Transverse colon (tissue), 4 donors: Measurements from ENCODE around the gene CNGA2. TPM values are rescaled to one million over a fixed set of nuclear protein-coding genes. Genes with fewer than 3 reads are reported as not detected.

ENCODE experiments used
- DNase-seq: peaks from one replicate; pipeline ENCODE4 v3.0.0-alpha.2; 2019
- H3K27ac ChIP-seq, 4 donors: fragments of 200-600 bp; sonication (generic); 2 replicates each; pipeline ENCODE4 v1.5.1; 2016 to 2018; ENCODE audit warnings: inconsistent platforms in 4 of 4
- H3K27me3 ChIP-seq: fragments of 200-600 bp; sonication (generic); 2 replicates; pipeline ENCODE4 v1.5.1; 2017; ENCODE audit warnings: inconsistent platforms
- H3K36me3 ChIP-seq, 4 donors: fragments of 200-600 bp; sonication (generic); 2 replicates each; pipeline ENCODE4 v1.5.1; 2017 to 2019; ENCODE audit warnings: inconsistent platforms in 4 of 4
- H3K4me1 ChIP-seq, 4 donors: fragments of 200-600 bp; sonication (generic); 2 replicates each; pipeline ENCODE4 v1.5.1; 2017 to 2020; ENCODE audit warnings: inconsistent platforms in 4 of 4
- H3K4me3 ChIP-seq, 4 donors: fragments of 200-600 bp; sonication (generic); 1 replicate in 1 of 4; 2 replicates in 3 of 4; pipeline versions ENCODE4 v1.5.1 to v1.6.1; 2017 to 2019; ENCODE audit warnings: inconsistent platforms in 4 of 4
- H3K9me3 ChIP-seq, 2 donors: fragments of 200-600 bp; sonication (generic); 2 replicates each; pipeline ENCODE4 v1.5.1; 2017 to 2019; ENCODE audit warnings: inconsistent platforms in 2 of 2
- CTCF ChIP-seq, 5 experiments: fragments of 200-600 bp in 3 of 5; fragments of 450-650 bp in 2 of 5; sonication (generic) in 3 of 5; IDR thresholded peaks; 1 replicate in 2 of 5; 2 replicates in 3 of 5; pipeline ENCODE4 v1.5.1; 2016 to 2017; ENCODE audit warnings: antibody characterized with exemption in 5 of 5, inconsistent platforms in 3 of 5, mild to moderate bottlenecking in 2 of 5, moderate library complexity in 1 of 5
- EP300 ChIP-seq: sonication (generic); formaldehyde crosslinking; IDR thresholded peaks from one replicate; pipeline ENCODE4 v1.6.1; 2017; ENCODE audit warnings: antibody characterized with exemption, low read depth
- POLR2A ChIP-seq: fragments of 450-650 bp; IDR thresholded peaks from one replicate; pipeline ENCODE4 v1.6.1; 2016; ENCODE audit warnings: antibody characterized with exemption, mild to moderate bottlenecking, moderate library complexity
- POLR2AphosphoS5 ChIP-seq, 3 donors: sonication (generic); formaldehyde crosslinking; IDR thresholded peaks; one replicate each; pipeline ENCODE4 v1.6.1; 2016; ENCODE audit warnings: antibody characterized with exemption in 3 of 3
- WGBS, 2 donors: methylation state at CpG; one replicate each; pipeline ENCODE4 v1.1.5; 2018; ENCODE audit warnings: low coverage in 1 of 2; 5-methylcytosine and 5-hydroxymethylcytosine counted together
- in situ Hi-C, 4 donors: fragments of 200-750 bp; cut with MboI; loops; one replicate each; pipeline versions ENCODE4 v1.15.0 to v1.15.1; 2017; ENCODE audit warnings: low sequenced_read_pairs in 3 of 4, low pct_ligation_motif_present in 1 of 4, low pct_unique_long_range_greater_than_20kb in 1 of 4
- intact Hi-C: fragments of 100-400 bp; cut with DNase I; formaldehyde crosslinking; loops from one replicate; pipeline ENCODE4 v1.15.1; 2023; ENCODE audit warnings: low total_unique reads
- total RNA-seq, 4 donors: library from RNA; depleted of rRNA; stranded (reverse); fragments of >200 nt; gene quantifications; one replicate each; pipeline ENCODE4 v1.1.0, GENCODE V29; 2016

CNGA2 gene
- total RNA-seq, 4 donors from 2014 or later: not detected

GRCh38 chrX:151711154-151711553, 23.4 kb upstream of the CNGA2 start:
- DNase-seq: no peak
- H3K9me3 ChIP-seq: no peaks in the 10 kb centered on the region
- H3K4me3 ChIP-seq: no peak overlapping the region
- no peak overlapping the region for H3K27ac ChIP-seq
- TF ChIP-seq CTCF (IDR thresholded peaks at IDR 0.05) (no peak), POLR2A (no peak), EP300 (no peak), POLR2AphosphoS5 (IDR thresholded peaks at IDR 0.05) (no peak)
- H3K36me3 ChIP-seq: no peaks in the 10 kb centered on the region
- in situ Hi-C loops: no loop called here
- 71% methylated on average over 5 of the region's 5 CpGs; no CpG with 5 or more reads in 1 of the 2 donors for WGBS, 2 donors
- H3K4me1 ChIP-seq: no peaks in the 10 kb centered on the region
- intact Hi-C loops: no loop called here
- H3K27me3 ChIP-seq: no peaks in the 10 kb centered on the region

GRCh38 chrX:151711787-151712186, 22.8 kb upstream of the CNGA2 start:
- H3K36me3 ChIP-seq: no peaks in the 10 kb centered on the region

GRCh38 chrX:151712253-151712652, 22.3 kb upstream of the CNGA2 start:
- H3K4me3 ChIP-seq: no peak overlapping the region
- H3K27me3 ChIP-seq: no peaks in the 10 kb centered on the region
- H3K9me3 ChIP-seq: no peaks in the 10 kb centered on the region
- H3K4me1 ChIP-seq: no peaks in the 10 kb centered on the region
- TF ChIP-seq POLR2AphosphoS5 (IDR thresholded peaks at IDR 0.05) (no peak), POLR2A (no peak), EP300 (no peak), CTCF (IDR thresholded peaks at IDR 0.05) (no peak)
- no peak overlapping the region for H3K27ac ChIP-seq
- intact Hi-C loops (no loop called here), in situ Hi-C loops (no loop called here)
- WGBS, 2 donors: 54% methylated on average over 3 of the region's 3 CpGs; no CpG with 5 or more reads in 1 of the 2 donors
- no peaks in the 10 kb centered on the region for H3K36me3 ChIP-seq
- DNase-seq: no peak

More at GRCh38 chrX:151711787-151712186, 22.8 kb upstream of the CNGA2 start:
- no peaks in the 10 kb centered on the region for H3K27me3 ChIP-seq
- intact Hi-C loops: no loop called here
- no peaks in the 10 kb centered on the region for H3K4me1 ChIP-seq
- in situ Hi-C loops: no loop called here
- TF ChIP-seq EP300 (no peak), POLR2AphosphoS5 (IDR thresholded peaks at IDR 0.05) (no peak), CTCF (IDR thresholded peaks at IDR 0.05) (no peak), POLR2A (no peak)
- H3K27ac ChIP-seq: no peak overlapping the region
- no peaks in the 10 kb centered on the region for H3K9me3 ChIP-seq
- no peak for DNase-seq
- H3K4me3 ChIP-seq: no peak overlapping the region
- WGBS, 2 donors: 19% methylated on average over 2 of the region's 2 CpGs; no CpG with 5 or more reads in 1 of the 2 donors

GRCh38 chrX:151713849-151714248, 20.7 kb upstream of the CNGA2 start:
- in situ Hi-C loops (no loop called here), intact Hi-C loops (no loop called here)
- no peak for DNase-seq

More at GRCh38 chrX:151713849-151714248, 20.7 kb upstream of the CNGA2 start:
- no peaks in the 10 kb centered on the region for H3K9me3 ChIP-seq
- no peaks in the 10 kb centered on the region for H3K4me1 ChIP-seq
- TF ChIP-seq CTCF (IDR thresholded peaks at IDR 0.05): peak in 3 of 5 experiments; percentile 15 to 20 (median 18)
- TF ChIP-seq POLR2AphosphoS5 (IDR thresholded peaks at IDR 0.05): no peak
- TF ChIP-seq EP300: no peak
- H3K27ac ChIP-seq: no peak overlapping the region
- H3K4me3 ChIP-seq: no peak overlapping the region
- no peaks in the 10 kb centered on the region for H3K36me3 ChIP-seq
- 51% methylated on average over 3 of the region's 3 CpGs; no CpG with 5 or more reads in 1 of the 2 donors for WGBS, 2 donors
- H3K27me3 ChIP-seq: no peaks in the 10 kb centered on the region
